ENCODE results near the gene SAFB. TPM values are rescaled to one million over a fixed set of nuclear protein-coding genes. Genes with fewer than 3 reads are reported as not detected.

The SAFB gene
- total RNA-seq, 1 experiment from 2014 or later, result 135 TPM

- POLR2A ChIA-PET, result interaction anchor here (0.6 to 3.1 kb wide), 5 partner anchors 11 to 43 kb away, joined by 3 to 15 read pairs (median 3); partner anchors contain the start of genes CATSPERD and LONP1
Measured at GRCh38 chr19:5697022-5697889, 74.4 kb downstream of the SAFB start.

GRCh38 chr19:5697890-5698634, 75.2 kb downstream of the SAFB start:
- H3K9me3 Mint-ChIP-seq (ENCODE audit: unreplicated experiment), result no peaks in the 10 kb centered on the region
- no peak overlapping the region for H3K27ac Mint-ChIP-seq (ENCODE audit: low read depth, unreplicated experiment)
- H3K36me3 Mint-ChIP-seq (ENCODE audit: insufficient read depth, unreplicated experiment), result peaks cover 81% of the 10 kb centered on the region
- no peak overlapping the region for H3K4me3 Mint-ChIP-seq (ENCODE audit: unreplicated experiment)
- no peaks in the 10 kb centered on the region for H3K27me3 Mint-ChIP-seq (ENCODE audit: insufficient read depth, unreplicated experiment)
- DNase-seq (ENCODE audit: unreplicated experiment), result no peak
- CTCF ChIA-PET, result interaction anchor here (1.4 kb wide), 1 partner anchor 11 kb away, joined by 5 read pairs; no protein-coding TSS in a partner anchor
- POLR2A ChIA-PET, result interaction anchor here (0.9 to 3.1 kb wide), 3 partner anchors 10 to 22 kb away, joined by 3 to 15 read pairs (median 4); partner anchors contain the start of genes CATSPERD and LONP1
- TF ChIP-seq, protein P1, sequence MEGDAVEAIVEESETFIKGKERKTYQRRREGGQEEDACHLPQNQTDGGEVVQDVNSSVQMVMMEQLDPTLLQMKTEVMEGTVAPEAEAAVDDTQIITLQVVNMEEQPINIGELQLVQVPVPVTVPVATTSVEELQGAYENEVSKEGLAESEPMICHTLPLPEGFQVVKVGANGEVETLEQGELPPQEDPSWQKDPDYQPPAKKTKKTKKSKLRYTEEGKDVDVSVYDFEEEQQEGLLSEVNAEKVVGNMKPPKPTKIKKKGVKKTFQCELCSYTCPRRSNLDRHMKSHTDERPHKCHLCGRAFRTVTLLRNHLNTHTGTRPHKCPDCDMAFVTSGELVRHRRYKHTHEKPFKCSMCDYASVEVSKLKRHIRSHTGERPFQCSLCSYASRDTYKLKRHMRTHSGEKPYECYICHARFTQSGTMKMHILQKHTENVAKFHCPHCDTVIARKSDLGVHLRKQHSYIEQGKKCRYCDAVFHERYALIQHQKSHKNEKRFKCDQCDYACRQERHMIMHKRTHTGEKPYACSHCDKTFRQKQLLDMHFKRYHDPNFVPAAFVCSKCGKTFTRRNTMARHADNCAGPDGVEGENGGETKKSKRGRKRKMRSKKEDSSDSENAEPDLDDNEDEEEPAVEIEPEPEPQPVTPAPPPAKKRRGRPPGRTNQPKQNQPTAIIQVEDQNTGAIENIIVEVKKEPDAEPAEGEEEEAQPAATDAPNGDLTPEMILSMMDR (IDR thresholded peaks at IDR 0.05; ENCODE audit: unreplicated experiment), result no peak
- intact Hi-C loops (cut with micrococcal nuclease), result loop anchor here (10.0 kb wide), 1 partner anchor 97 kb away; the partner anchor contains the start of gene DUS3L
- no TSS peak for BruUV-seq (replicated peaks)
- H3K4me1 Mint-ChIP-seq (ENCODE audit: insufficient read depth, unreplicated experiment), result peaks cover under 1% of the 10 kb centered on the region

More at GRCh38 chr19:5697022-5697889, 74.4 kb downstream of the SAFB start:
- Mint-ChIP-seq H3K36me3 (ENCODE audit: insufficient read depth, unreplicated experiment) (peaks cover 81% of the 10 kb centered on the region), H3K9me3 (ENCODE audit: unreplicated experiment) (no peaks in the 10 kb centered on the region), H3K4me3 (ENCODE audit: unreplicated experiment) (no peak overlapping the region), H3K27ac (ENCODE audit: low read depth, unreplicated experiment) (peak overlapping the region; percentile 54), H3K27me3 (ENCODE audit: insufficient read depth, unreplicated experiment) (no peaks in the 10 kb centered on the region), H3K4me1 (ENCODE audit: insufficient read depth, unreplicated experiment) (no peaks in the 10 kb centered on the region)
- no TSS peak for BruUV-seq (replicated peaks)
- intact Hi-C loops (cut with micrococcal nuclease), result loop anchor here (10.0 kb wide), 1 partner anchor 98 kb away; the partner anchor contains the start of gene DUS3L
- CTCF ChIA-PET, result interaction anchor here (1.4 kb wide), 1 partner anchor 10 kb away, joined by 5 read pairs; no protein-coding TSS in a partner anchor
- TF ChIP-seq, protein P1 (IDR thresholded peaks at IDR 0.05; ENCODE audit: unreplicated experiment), result no peak
- DNase-seq (ENCODE audit: unreplicated experiment), result no peak

- Mint-ChIP-seq H3K27me3 (ENCODE audit: insufficient read depth, unreplicated experiment) (no peaks in the 10 kb centered on the region), H3K36me3 (ENCODE audit: insufficient read depth, unreplicated experiment) (peaks cover 84% of the 10 kb centered on the region), H3K27ac (ENCODE audit: low read depth, unreplicated experiment) (no peak overlapping the region), H3K4me1 (ENCODE audit: insufficient read depth, unreplicated experiment) (peaks cover 6% of the 10 kb centered on the region), H3K4me3 (ENCODE audit: unreplicated experiment) (no peak overlapping the region), H3K9me3 (ENCODE audit: unreplicated experiment) (no peaks in the 10 kb centered on the region)
- ChIA-PET POLR2A (interaction anchor here (0.6 to 3.1 kb wide), 6 partner anchors 8 to 112 kb away, joined by 3 to 15 read pairs (median 4); partner anchors contain the start of gene RPL36), CTCF (interaction anchor here (0.6 to 1.4 kb wide), 3 partner anchors 11 to 19 kb away, joined by 4 to 5 read pairs (median 4); no protein-coding TSS in a partner anchor)
- BruUV-seq (replicated peaks), result no TSS peak
- DNase-seq (ENCODE audit: unreplicated experiment), result no peak
- intact Hi-C loops (cut with micrococcal nuclease), result loop anchor here (10.0 kb wide), 1 partner anchor 96 kb away; the partner anchor contains the start of gene DUS3L
- TF ChIP-seq, protein P1 (IDR thresholded peaks at IDR 0.05; ENCODE audit: unreplicated experiment), result no peak
Measured at GRCh38 chr19:5698635-5699422, 75.9 kb downstream of the SAFB start.

All from MCF 10A (cell line).